GM19455 (cell line): ENCODE measurements around the gene CIB4.

Experiments
- ATAC-seq: cut with Tn5 transposase; IDR thresholded peaks from one replicate; pipeline ENCODE4 v1.9.1; 2021; ENCODE audit not compliant: unreplicated experiment

CIB4 gene

GRCh38 chr2:26555246-26556133 lies 85.7 kb downstream of the CIB4 start:
- no peak for ATAC-seq

- no peak for ATAC-seq
Observed at GRCh38 chr2:26552641-26553374, 88.4 kb downstream of the CIB4 start.

GRCh38 chr2:26550276-26551015 lies 90.7 kb downstream of the CIB4 start:
- no peak for ATAC-seq

- no peak for ATAC-seq
Observed at GRCh38 chr2:26542676-26543505, 98.3 kb downstream of the CIB4 start.

GRCh38 chr2:26542194-26542455 lies 99.0 kb downstream of the CIB4 start:
- ATAC-seq: no peak

GRCh38 chr2:26541401-26542193 lies 99.6 kb downstream of the CIB4 start:
- ATAC-seq: no peak

- no peak for ATAC-seq
Observed at GRCh38 chr2:26540961-26541360, 100.2 kb downstream of the CIB4 start.

GRCh38 chr2:26540306-26540705 lies 100.9 kb downstream of the CIB4 start:
- no peak for ATAC-seq

- no peak for ATAC-seq
Observed at GRCh38 chr2:26537826-26538475, 103.2 kb downstream of the CIB4 start.

GRCh38 chr2:26537069-26537825 lies 103.9 kb downstream of the CIB4 start:
- no peak for ATAC-seq

- ATAC-seq: no peak
Observed at GRCh38 chr2:26536371-26537068, 104.6 kb downstream of the CIB4 start.

GRCh38 chr2:26535663-26536275 lies 105.4 kb downstream of the CIB4 start:
- ATAC-seq: no peak

- ATAC-seq: no peak
Observed at GRCh38 chr2:26534865-26535662, 106.1 kb downstream of the CIB4 start.

- ATAC-seq: no peak
Observed at GRCh38 chr2:26534098-26534864, 106.9 kb downstream of the CIB4 start.

- ATAC-seq: no peak
Observed at GRCh38 chr2:26533661-26534060, 107.5 kb downstream of the CIB4 start.
